Smooth muscle cell of the pulmonary artery (primary cell): ENCODE measurements around the gene SSX2IP. TPM values are rescaled to one million over a fixed set of nuclear protein-coding genes. Genes with fewer than 3 reads are reported as not detected.

Experiments used
- total RNA-seq: library from RNA; depleted of rRNA; stranded (reverse); fragments of >200 nt; gene quantifications from 2 replicates; pipeline ENCODE4 v1.2.3, GENCODE V29; 2014

SSX2IP gene, protein sequence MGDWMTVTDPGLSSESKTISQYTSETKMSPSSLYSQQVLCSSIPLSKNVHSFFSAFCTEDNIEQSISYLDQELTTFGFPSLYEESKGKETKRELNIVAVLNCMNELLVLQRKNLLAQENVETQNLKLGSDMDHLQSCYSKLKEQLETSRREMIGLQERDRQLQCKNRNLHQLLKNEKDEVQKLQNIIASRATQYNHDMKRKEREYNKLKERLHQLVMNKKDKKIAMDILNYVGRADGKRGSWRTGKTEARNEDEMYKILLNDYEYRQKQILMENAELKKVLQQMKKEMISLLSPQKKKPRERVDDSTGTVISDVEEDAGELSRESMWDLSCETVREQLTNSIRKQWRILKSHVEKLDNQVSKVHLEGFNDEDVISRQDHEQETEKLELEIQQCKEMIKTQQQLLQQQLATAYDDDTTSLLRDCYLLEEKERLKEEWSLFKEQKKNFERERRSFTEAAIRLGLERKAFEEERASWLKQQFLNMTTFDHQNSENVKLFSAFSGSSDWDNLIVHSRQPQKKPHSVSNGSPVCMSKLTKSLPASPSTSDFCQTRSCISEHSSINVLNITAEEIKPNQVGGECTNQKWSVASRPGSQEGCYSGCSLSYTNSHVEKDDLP
- 11.5 and 15.9 TPM in 2 replicates for total RNA-seq

GRCh38 chr1:84690397-84691121 lies at the start of gene SSX2IP:
Gene SSX2IP, minus strand, starts transcription at chr1:84690461. Its CDS starts 19,242 bp downstream, at chr1:84671219.

Other genes starting within 250 kb of the SSX2IP start
- 22.2 and 23.3 TPM in 2 replicates for gene RPF1, start 211.2 kb downstream of the SSX2IP start, total RNA-seq
- gene SPATA1, start 184.1 kb downstream of the SSX2IP start, total RNA-seq = 0.46 and 0.63 TPM in 2 replicates
- 14.9 and 22.9 TPM in 2 replicates for gene GNG5, start 183.9 kb downstream of the SSX2IP start, total RNA-seq
- gene CTBS, start 116.0 kb downstream of the SSX2IP start, total RNA-seq = 21.1 and 22.9 TPM in 2 replicates
- 0.26 and 2.2 TPM in 2 replicates for gene LPAR3, start 202.7 kb upstream of the SSX2IP start, total RNA-seq